ENCODE results near the gene OR52A5. TPM values are rescaled to one million over a fixed set of nuclear protein-coding genes. Genes with fewer than 3 reads are reported as not detected.

OR52A5 gene
- total RNA-seq, 4 donors from 2014 or later, result not detected

GRCh38 chr11:5088556-5088955 is 49.6 kb downstream of the OR52A5 start:
- Histone ChIP-seq H3K4me1 (no peaks in the 10 kb centered on the region), H3K36me3 (no peaks in the 10 kb centered on the region), H3K27ac (no peak overlapping the region), H3K9me3 (no peaks in the 10 kb centered on the region), H3K27me3 (no peaks in the 10 kb centered on the region), H3K4me3 (replicated peaks in 1 of 3) (no peak overlapping the region)
- intact Hi-C loops (cut with DNase I), result no loop called here
- no peak for DNase-seq
- TF ChIP-seq CTCF (IDR thresholded peaks at IDR 0.05), result no peak
- no peak for TF ChIP-seq POLR2A (IDR thresholded peaks at IDR 0.05)

- H3K27ac ChIP-seq, result no peak overlapping the region
- H3K4me1 ChIP-seq, result no peaks in the 10 kb centered on the region
- DNase-seq, result no peak
- H3K9me3 ChIP-seq, result no peaks in the 10 kb centered on the region
- H3K36me3 ChIP-seq, result no peaks in the 10 kb centered on the region
- no peak overlapping the region for H3K4me3 ChIP-seq (replicated peaks in 1 of 3)
- intact Hi-C loops (cut with DNase I), result no loop called here
- TF ChIP-seq CTCF (IDR thresholded peaks at IDR 0.05) (no peak), POLR2A (IDR thresholded peaks at IDR 0.05) (no peak)
- no peaks in the 10 kb centered on the region for H3K27me3 ChIP-seq
These were observed 54.6 kb downstream of the OR52A5 start for GRCh38 chr11:5083602-5084001.

GRCh38 chr11:5081405-5081804 is 56.8 kb downstream of the OR52A5 start:
- H3K4me1 ChIP-seq, result no peaks in the 10 kb centered on the region
- H3K27ac ChIP-seq, result no peak overlapping the region
- no peak overlapping the region for H3K4me3 ChIP-seq (replicated peaks in 1 of 3)
- no peaks in the 10 kb centered on the region for H3K27me3 ChIP-seq
- WGBS, 2 donors, result 83 to 85% methylated on average over 2 of the region's 2 CpGs
- DNase-seq, result no peak
- H3K36me3 ChIP-seq, result no peaks in the 10 kb centered on the region
- intact Hi-C loops (cut with DNase I), result no loop called here
- TF ChIP-seq CTCF (IDR thresholded peaks at IDR 0.05), result no peak
- TF ChIP-seq POLR2A (IDR thresholded peaks at IDR 0.05), result no peak
- no peaks in the 10 kb centered on the region for H3K9me3 ChIP-seq

Other genes starting within 250 kb of the OR52A5 start
- not detected for gene OR51A7, start 234.6 kb downstream of the OR52A5 start, total RNA-seq
- not detected for gene OR51G2, start 219.0 kb downstream of the OR52A5 start, total RNA-seq
- gene OR51G1, start 214.0 kb downstream of the OR52A5 start, total RNA-seq, result not detected
- gene OR51A4, start 190.8 kb downstream of the OR52A5 start, total RNA-seq, result not detected
- not detected for gene OR51A2, start 182.6 kb downstream of the OR52A5 start, total RNA-seq
- not detected for gene OR51L1, start 143.5 kb downstream of the OR52A5 start, total RNA-seq
- not detected for gene OR52J3, start 91.8 kb downstream of the OR52A5 start, total RNA-seq
- gene OR52E2, start 78.7 kb downstream of the OR52A5 start, total RNA-seq, result not detected
- gene OR52E1, start 68.8 kb downstream of the OR52A5 start, total RNA-seq, result not detected
- not detected for gene OR52A1, start 16.4 kb upstream of the OR52A5 start, total RNA-seq
- not detected for gene OR51V1, start 62.3 kb upstream of the OR52A5 start, total RNA-seq
- 100 to 1,000 TPM in 2 of 4 donors, 10 to 100 TPM in 1, 1 to 10 TPM in 1; 2.5 to 214 (median 107) TPM for gene HBB, start 88.7 kb upstream of the OR52A5 start, total RNA-seq
- gene HBD, start 96.1 kb upstream of the OR52A5 start, total RNA-seq, result 1 to 10 TPM in 1 of 4 donors, not detected in 3; 1.0 TPM
- not detected for gene HBG1, start 111.5 kb upstream of the OR52A5 start, total RNA-seq
- gene HBG2, start 116.4 kb upstream of the OR52A5 start, total RNA-seq, result not detected
- 1 to 10 TPM in 1 of 4 donors, not detected in 3; 1.2 TPM for gene HBE1, start 131.6 kb upstream of the OR52A5 start, total RNA-seq
- gene OR51B4, start 163.6 kb upstream of the OR52A5 start, total RNA-seq, result not detected
- not detected for gene OR51B2, start 185.9 kb upstream of the OR52A5 start, total RNA-seq
- 1 to 10 TPM in 1 of 4 donors, under 1 TPM in 1, not detected in 2; 0.78 to 1.2 TPM for gene OR51B5, start 205.2 kb upstream of the OR52A5 start, total RNA-seq
- gene OR51B6, start 213.2 kb upstream of the OR52A5 start, total RNA-seq, result not detected
- gene OR51M1, start 245.5 kb upstream of the OR52A5 start, total RNA-seq, result not detected